BJ (cell line): ENCODE results near the gene LRRC61. TPM values are rescaled to one million over a fixed set of nuclear protein-coding genes. Genes with fewer than 3 reads are reported as not detected.
A peak's percentile ranks its signal among the peaks of the same experiment; 100 is the strongest.
"Not testable (repeated sequence)": the region's sequence is repeated elsewhere in the genome, so short reads cannot be mapped to it uniquely, and the experiment has no call there.

Source experiments
- CTCF ChIA-PET: fragments of 350-600 bp; formaldehyde crosslinking; extraction: SDS; loops from one replicate; lab custom pipeline; 2021; ENCODE audit warnings: antibody characterized with exemption, inconsistent platforms; lab: Yijun Ruan, JAX
- POLR2A ChIA-PET: fragments of 300-600 bp; sonication (Branson Sonifier 250); formaldehyde crosslinking; extraction: SDS; loops from one replicate; lab custom pipeline; 2021; ENCODE audit warnings: antibody characterized with exemption; lab: Charles Lee
- DNase-seq: peaks from one replicate; pipeline ENCODE4 v3.0.0-alpha.2; 2011; ENCODE audit warnings: low read depth
- H3K27me3 ChIP-seq: 2 replicates; pipeline ENCODE4 v1.6.0; 2011; ENCODE audit warnings: low read length; ENCODE audit not compliant: control insufficient read depth, insufficient read depth
- H3K36me3 ChIP-seq: 2 replicates; pipeline ENCODE4 v1.5.1; 2011; ENCODE audit warnings: low read length; ENCODE audit not compliant: control insufficient read depth, insufficient read depth
- H3K4me3 ChIP-seq: 2 replicates; pipeline ENCODE4 v1.5.1; 2011; ENCODE audit warnings: low read depth, mild to moderate bottlenecking, control low read depth, low read length
- polyA plus RNA-seq: library from polyadenylated mRNA; depleted of rRNA; stranded (reverse); fragments of >200 nt; gene quantifications from 2 replicates; pipeline ENCODE4 v1.2.3, GENCODE V29; 2011
- TF ChIP-seq, protein P1 (sequence below): IDR thresholded peaks from 2 replicates; pipeline ENCODE4 v1.5.1; 2011; ENCODE audit warnings: low read depth, mild to moderate bottlenecking, control low read depth, inconsistent platforms, low read length, moderate library complexity; ENCODE audit not compliant: insufficient read depth

The LRRC61 gene
- polyA plus RNA-seq, 1 experiment = 0.85 TPM

DNA sequence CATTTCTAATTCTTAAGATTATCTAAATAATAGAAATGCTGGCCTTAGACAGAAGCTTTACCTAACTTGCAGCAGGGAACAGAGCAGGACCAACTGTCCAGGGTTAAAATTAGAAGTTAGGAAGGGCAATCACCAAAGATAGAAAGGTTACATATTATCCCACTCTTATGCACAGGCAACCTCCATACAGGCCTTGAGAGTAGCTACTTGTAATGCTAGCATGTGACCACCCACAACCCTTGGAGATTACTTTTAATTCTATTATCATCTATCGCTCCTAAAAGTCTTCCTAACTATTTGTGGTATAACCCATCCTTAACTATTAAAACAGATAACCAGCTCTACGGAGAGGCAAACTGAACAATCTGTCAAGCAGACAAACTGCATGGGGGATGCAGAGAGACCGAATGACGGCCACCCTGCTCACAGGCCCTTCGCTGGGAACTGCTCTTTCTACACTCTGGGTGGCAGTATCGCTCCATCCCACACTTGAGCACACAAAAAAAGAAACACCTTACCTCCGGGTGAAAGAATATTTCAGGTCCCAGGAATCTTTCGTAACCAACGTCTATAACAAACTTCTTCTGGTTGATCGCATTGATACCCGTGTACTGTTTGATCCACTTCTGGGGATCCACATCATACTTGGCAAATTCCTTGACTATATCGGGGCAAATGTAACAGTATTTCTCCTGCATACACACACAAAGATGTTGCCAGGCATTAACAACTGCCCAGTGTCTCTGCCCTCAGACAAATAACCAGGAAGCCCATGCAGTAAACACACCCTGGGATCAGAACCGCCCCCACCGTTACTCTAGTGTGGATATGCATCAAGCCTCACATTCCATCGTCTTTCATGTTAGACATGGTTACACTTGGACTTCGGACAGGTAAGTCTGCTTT lies 37.1 kb upstream of the LRRC61 start:
- POLR2A ChIA-PET, H3K36me3 ChIP-seq, H3K27me3 ChIP-seq, H3K4me3 ChIP-seq, DNase-seq: not testable (repeated sequence)
- CTCF ChIA-PET = interaction anchor here (0.8 to 1.2 kb wide), 3 partner anchors 103 to 136 kb away, joined by 3 to 6 read pairs (median 5); no protein-coding TSS in a partner anchor
- TF ChIP-seq, protein P1, sequence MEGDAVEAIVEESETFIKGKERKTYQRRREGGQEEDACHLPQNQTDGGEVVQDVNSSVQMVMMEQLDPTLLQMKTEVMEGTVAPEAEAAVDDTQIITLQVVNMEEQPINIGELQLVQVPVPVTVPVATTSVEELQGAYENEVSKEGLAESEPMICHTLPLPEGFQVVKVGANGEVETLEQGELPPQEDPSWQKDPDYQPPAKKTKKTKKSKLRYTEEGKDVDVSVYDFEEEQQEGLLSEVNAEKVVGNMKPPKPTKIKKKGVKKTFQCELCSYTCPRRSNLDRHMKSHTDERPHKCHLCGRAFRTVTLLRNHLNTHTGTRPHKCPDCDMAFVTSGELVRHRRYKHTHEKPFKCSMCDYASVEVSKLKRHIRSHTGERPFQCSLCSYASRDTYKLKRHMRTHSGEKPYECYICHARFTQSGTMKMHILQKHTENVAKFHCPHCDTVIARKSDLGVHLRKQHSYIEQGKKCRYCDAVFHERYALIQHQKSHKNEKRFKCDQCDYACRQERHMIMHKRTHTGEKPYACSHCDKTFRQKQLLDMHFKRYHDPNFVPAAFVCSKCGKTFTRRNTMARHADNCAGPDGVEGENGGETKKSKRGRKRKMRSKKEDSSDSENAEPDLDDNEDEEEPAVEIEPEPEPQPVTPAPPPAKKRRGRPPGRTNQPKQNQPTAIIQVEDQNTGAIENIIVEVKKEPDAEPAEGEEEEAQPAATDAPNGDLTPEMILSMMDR = peak; percentile 58

DNA sequence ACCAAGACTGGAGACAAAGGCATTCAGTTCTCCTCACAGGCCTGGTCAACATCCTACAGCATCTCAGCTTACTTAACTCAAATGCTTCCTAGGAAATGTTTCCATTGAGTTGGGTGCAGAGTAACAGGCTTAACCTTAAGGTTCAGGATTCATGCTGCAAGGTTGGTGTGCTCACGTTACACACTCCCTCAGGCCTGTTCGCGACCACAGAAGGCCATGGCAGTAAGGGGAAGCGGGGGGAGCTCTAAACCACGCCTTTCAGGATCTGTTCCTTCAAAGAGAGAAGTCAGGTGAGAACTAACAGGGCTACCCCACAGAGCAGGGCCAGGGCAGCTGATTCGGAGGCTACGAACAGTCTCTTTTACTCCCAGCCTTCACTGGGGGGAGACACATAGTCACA lies 35.3 kb upstream of the LRRC61 start:
- POLR2A ChIA-PET, CTCF ChIA-PET, H3K27me3 ChIP-seq: not testable (repeated sequence)

DNA sequence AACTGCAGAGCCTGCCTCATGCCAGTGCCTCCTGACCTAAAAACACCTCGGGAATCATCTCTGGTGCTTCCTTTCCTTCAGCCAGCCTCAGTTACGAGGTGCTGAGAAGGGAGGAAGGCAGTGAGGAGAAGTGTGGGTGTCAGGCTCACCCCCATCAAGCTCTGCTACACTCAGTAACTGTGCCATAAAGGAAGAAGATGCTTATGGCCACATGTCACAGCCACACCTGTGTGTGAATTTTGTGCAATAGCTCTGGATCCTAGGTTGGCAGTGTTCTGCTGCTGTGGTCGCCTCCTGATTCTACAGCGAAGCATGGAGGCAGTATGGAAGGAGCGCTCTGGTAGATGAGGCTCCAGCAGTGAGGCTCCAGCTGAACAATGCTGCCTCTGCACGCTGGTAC lies 34.3 kb upstream of the LRRC61 start:
- DNase-seq, H3K4me3 ChIP-seq, H3K36me3 ChIP-seq, CTCF ChIA-PET, POLR2A ChIA-PET, H3K27me3 ChIP-seq: not testable (repeated sequence)

More for the DNA sequence above, 35.3 kb upstream of the LRRC61 start:
- H3K4me3 ChIP-seq, H3K36me3 ChIP-seq, DNase-seq: not testable (repeated sequence)

DNA sequence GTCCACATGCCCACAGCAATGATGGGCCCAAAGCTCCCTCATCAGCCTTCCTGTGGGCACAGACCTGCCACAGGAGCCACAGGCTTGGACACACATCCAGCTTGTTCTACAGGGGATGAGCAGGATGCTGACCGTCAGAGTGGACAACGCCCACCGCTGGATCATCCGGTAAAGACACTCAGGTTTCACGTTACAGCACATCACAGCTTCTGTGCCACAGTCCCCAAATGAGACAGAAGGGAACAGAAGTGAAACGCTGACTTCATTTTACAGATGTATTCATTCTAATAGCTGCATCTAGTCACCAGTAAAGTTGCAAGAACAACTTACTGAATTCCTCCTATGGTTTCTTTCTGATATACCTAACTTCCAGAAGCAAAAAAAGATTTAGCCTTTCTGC lies 32.8 kb upstream of the LRRC61 start:
- H3K4me3 ChIP-seq, DNase-seq, POLR2A ChIA-PET, H3K36me3 ChIP-seq, H3K27me3 ChIP-seq: not testable (repeated sequence)
- CTCF ChIA-PET = interaction anchor here (0.7 kb wide), 1 partner anchor 447 kb away, joined by 3 read pairs; the partner anchor contains the start of gene GIMAP5

DNA sequence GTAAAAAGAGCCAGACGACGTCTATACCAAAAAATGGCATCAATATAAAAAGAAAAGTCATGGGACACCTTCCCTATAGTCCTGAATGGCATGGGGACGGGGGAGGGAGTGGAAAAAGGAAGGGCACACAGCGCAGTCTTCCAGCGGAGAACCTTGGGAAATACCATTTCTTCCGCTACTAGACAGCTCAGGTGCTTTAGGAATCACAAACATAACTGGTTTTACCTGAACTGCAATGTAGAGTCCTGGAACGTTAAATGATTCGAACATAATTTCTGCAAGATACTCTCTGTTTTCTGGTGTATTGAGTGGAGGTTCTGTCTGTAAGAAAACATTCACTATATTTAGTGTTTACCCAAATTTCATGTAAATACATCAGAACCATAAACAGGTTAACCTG lies 28.1 kb upstream of the LRRC61 start:
- DNase-seq, H3K4me3 ChIP-seq, CTCF ChIA-PET, H3K36me3 ChIP-seq, POLR2A ChIA-PET, H3K27me3 ChIP-seq: not testable (repeated sequence)

DNA sequence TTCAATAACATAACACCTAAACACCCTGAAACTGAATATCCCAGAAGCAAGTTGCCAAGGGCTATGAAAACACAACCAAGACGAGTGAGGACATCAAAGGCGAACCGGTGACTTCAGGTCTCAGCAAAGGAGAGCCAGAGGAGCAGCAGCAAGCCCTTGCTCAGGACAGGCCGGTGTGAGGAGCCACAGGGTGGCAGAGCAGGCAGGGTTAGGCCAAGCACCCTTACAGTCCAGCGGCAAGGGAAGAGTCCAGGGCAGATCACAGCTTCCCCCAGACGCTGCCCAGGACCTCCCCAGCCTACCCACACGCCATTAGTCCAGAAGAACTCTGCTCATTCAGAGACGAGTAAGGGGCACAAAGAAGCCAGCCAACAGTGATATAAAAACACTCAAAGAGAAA lies 27.5 kb upstream of the LRRC61 start:
- POLR2A ChIA-PET, CTCF ChIA-PET, H3K27me3 ChIP-seq, H3K4me3 ChIP-seq, H3K36me3 ChIP-seq, DNase-seq: not testable (repeated sequence)

DNA sequence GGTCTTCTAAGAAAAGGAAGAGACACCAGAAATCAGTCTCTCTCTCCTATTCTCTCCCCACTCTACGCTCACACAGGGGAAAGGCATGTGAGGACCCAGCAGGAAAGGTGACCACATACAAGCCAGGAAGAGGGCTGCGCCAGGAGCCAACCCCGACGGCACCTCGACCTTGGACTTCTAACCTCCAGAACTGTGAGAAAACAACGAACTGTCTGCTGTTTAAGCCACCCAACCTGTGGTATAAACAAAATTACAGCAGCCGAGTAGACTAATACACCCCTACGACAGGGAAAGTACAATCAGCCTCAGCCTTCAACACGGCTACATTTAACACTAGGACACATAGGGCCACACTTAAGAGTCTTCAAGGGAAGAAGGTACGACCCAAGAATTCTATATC lies 26.4 kb upstream of the LRRC61 start:
- POLR2A ChIA-PET, H3K36me3 ChIP-seq, DNase-seq, CTCF ChIA-PET, H3K27me3 ChIP-seq, H3K4me3 ChIP-seq: not testable (repeated sequence)

DNA sequence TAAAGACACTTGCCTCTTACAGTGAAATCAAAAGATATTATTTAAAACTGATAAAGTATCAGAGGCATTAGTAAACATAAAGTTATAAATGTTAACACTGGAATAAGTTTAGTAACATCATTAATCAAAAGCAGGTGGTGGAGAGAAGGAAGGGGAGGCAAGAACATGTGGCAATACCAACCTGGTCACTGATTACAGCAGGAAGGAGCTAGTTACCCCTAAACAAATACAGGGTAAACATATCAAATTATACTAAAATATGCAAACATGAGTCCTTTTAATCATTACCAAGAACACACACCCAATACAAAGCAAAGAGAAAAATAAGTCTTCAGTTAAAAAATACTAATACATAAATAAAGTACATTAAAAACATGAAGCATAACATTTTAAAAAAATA lies 25.2 kb upstream of the LRRC61 start:
- H3K27me3 ChIP-seq, CTCF ChIA-PET, POLR2A ChIA-PET, DNase-seq, H3K4me3 ChIP-seq, H3K36me3 ChIP-seq: not testable (repeated sequence)

DNA sequence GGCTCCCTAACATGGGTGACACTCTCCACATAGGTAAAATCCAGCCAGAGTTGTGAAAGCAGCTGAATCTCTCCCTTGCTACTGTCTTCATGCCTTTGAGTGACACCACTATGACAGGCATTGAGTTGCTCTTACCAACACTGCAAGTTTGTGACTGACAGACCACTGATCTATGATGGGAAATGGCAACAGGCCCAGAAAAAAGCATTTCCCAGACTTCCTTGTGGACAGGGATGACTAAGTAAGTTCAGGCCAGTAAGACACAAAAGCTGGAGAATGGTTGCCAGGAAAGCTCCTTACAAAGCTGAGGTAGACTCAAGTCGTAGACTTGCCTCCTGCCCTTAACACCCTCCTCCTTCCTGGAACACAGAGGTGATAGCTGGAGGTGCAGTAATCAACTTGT lies 20.2 kb upstream of the LRRC61 start:
- H3K27me3 ChIP-seq, CTCF ChIA-PET, H3K4me3 ChIP-seq, H3K36me3 ChIP-seq, DNase-seq, POLR2A ChIA-PET: not testable (repeated sequence)

DNA sequence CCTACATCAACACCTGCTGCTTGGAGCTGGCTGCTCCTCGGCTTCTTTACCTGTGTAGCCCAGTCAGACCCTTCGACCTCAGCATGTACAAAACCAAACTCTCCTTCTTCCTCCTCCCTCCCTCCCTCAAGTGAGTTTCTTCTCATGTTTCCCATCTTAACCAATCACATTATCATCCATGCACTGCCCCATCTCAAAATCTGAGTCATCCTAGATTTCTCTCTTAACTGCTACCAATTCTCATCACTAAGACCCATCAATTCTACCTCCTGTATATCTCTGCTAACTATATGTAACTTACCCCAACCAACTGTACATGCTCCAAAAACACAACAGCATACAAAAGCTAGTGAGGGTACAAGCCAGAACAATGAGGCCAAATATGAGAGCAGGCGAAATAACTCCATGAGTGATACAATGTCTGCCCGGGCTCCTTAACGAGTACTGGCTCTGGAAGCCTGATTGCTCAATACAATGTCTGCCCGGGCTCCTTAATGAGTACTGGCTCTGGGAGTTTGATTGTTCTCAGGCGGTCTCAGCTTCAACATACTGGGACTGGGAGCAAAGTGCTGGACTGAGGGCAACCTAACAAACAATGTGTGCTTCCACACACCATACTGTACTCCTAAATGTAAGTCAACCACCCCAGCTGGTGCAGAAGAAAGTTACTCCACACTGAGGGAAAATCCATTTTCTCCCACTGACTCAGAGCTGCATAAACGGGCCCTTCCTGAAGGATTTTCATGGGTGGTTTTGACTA lies 18.5 kb upstream of the LRRC61 start:
- H3K4me3 ChIP-seq, CTCF ChIA-PET, DNase-seq, H3K27me3 ChIP-seq, POLR2A ChIA-PET, H3K36me3 ChIP-seq: not testable (repeated sequence)

DNA sequence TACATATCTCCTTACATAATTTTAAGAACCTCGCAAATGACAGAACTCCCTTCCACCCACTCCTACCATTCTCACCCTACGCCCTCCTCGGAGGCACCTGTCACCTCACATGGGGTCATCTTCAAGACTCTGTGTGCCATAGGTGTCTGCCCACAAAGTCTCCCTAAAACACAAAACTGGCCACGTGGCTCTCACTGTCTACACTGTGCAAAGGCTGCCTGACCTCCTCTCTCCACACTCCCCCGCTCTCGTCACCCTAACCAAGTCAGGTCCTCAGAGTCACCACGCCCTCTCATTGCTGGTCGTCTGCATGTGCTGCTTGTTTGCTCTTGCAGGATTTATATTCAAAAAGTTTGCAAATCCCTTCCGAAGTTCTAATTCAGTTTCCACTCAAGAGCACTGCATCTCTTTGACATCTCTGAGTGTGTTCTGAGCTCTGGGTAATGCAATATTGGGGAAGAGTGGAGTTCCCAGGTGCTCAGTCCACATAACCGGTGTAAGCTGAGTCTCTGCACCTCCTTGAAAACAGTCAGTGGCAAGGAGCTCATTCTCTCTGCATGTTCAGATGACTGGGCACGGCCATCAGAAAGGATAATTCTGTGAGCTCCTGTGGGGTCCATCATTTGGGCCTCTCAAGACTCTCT lies 17.8 kb upstream of the LRRC61 start:
- H3K36me3 ChIP-seq, CTCF ChIA-PET, DNase-seq, H3K27me3 ChIP-seq, POLR2A ChIA-PET, H3K4me3 ChIP-seq: not testable (repeated sequence)
